Fibroblast of the conjunctiva (primary cell): ENCODE measurements around the gene PDE8B.
"Not testable (repeated sequence)": the region's sequence is repeated elsewhere in the genome, so short reads cannot be mapped to it uniquely, and the experiment has no call there.

Source experiments
- DNase-seq: peaks from one replicate; pipeline ENCODE4 v3.0.0-alpha.2; 2010; ENCODE audit warnings: low read depth

The PDE8B gene

GRCh38 chr5:77449277-77449676, 238.8 kb downstream of the PDE8B start:
- no peak for DNase-seq

GRCh38 chr5:77449981-77450380, 239.5 kb downstream of the PDE8B start:
- DNase-seq = no peak

DNA sequence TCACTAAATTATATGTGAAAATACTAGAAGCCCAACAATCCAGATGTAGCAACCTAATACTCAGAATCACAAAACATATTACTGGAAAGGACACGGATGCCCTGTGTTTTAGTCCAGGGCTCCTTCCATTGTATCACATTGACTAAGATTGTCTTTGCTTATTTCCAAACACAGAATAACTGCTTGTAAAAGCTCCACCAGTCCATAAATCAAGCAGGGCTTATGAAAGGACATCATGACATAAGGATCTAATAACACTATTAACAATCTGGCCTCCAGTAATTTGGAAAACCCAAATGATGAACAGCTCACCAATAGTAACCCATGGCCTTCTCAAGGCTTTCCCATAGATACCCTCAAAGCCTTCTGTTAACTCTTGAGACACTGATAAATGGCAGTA, 241.9 kb downstream of the PDE8B start:
- no peak for DNase-seq

- no peak for DNase-seq
Observed at GRCh38 chr5:77454123-77454522, 243.6 kb downstream of the PDE8B start.

DNA sequence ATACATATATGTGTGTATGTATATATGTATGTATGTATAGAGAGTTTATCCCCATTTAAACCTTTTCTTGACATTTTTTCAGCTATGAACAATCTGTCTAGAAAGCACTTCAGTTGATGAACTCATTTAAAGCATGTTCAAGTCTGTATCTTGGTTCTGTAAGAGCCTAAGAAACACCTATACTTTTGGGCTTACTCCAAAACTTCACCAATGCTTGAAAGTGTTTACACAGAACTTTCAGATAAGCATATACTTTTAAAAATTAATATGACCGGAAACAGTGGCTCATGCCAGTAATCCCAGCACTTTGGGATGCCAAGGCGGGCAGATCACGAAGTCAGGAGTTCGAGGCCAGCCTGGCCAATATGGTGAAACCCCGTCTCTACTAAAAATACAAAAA, 250.8 kb downstream of the PDE8B start:
- no peak for DNase-seq

DNA sequence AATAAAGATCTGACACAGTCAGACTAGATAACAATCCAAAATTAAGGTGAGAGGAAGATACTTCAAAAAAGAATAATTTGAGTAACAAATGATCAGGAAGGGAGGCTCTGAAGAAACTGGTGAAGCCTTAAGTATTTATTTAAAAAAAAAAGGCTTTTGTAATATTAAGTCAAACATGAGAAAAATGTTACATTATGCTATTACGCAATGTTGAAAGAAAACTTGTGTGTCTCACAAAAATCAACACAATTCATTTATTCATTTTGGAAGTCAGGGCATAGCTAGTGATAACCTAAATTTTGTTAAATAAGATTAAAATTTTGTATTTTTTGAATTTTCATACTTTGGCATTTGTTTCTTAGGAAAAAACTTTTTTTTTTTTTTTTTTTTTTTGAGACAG, 253.4 kb downstream of the PDE8B start:
- no peak for DNase-seq

- not testable (repeated sequence) for DNase-seq
Observed at GRCh38 chr5:77468875-77469274, 258.4 kb downstream of the PDE8B start.

DNA sequence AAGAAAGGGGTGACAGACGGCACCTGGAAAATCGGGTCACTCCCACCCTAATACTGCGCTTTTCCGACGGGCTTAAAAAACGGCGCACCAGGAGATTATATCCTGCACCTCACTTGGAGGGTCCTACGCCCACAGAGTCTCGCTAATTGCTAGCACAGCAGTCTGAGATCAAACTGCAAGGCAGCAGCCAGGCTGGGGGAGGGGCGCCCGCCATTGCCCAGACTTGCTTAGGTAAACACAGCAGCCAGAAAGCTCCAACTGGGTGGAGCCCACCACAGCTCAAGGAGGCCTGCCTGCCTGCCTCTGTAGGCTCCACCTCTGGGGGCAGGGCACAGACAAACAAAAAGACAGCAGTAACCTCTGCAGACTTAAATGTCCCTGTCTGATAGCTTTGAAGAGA, 264.6 kb downstream of the PDE8B start:
- not testable (repeated sequence) for DNase-seq
